Neural progenitor cell (in vitro differentiated cells): ENCODE results near the gene PCNX2. TPM values are rescaled to one million over a fixed set of nuclear protein-coding genes. Genes with fewer than 3 reads are reported as not detected.

Experiments
- DNase-seq: peaks from one replicate; pipeline ENCODE4 v3.0.0-alpha.2; 2016; ENCODE audit warnings: low spot score
- H2AFZ ChIP-seq: fragments of 200-600 bp; sonication (generic); replicated peaks from 2 replicates; pipeline ENCODE4 v1.6.1; 2016; ENCODE audit warnings: antibody characterized with exemption
- H3F3A ChIP-seq: fragments of 200-600 bp; sonication (generic); 2 replicates; pipeline ENCODE4 v1.6.1; 2016; ENCODE audit warnings: antibody characterized with exemption, low read depth
- H3K27ac ChIP-seq: fragments of 200-600 bp; sonication (generic); 2 replicates; pipeline ENCODE4 v1.5.1; 2016; ENCODE audit warnings: mild to moderate bottlenecking
- H3K27me3 ChIP-seq: fragments of 200-600 bp; sonication (generic); 2 replicates; pipeline ENCODE4 v1.6.1; 2016; ENCODE audit warnings: mild to moderate bottlenecking, moderate library complexity
- H3K36me3 ChIP-seq: fragments of 200-600 bp; sonication (generic); 2 replicates; pipeline ENCODE4 v1.5.1; 2016
- H3K4me1 ChIP-seq: fragments of 200-600 bp; sonication (generic); 2 replicates; pipeline ENCODE4 v1.6.1; 2016; ENCODE audit warnings: mixed run types
- H3K4me2 ChIP-seq: fragments of 200-600 bp; sonication (generic); 2 replicates; pipeline ENCODE4 v1.6.1; 2016
- H3K4me3 ChIP-seq: fragments of 200-600 bp; sonication (generic); 2 replicates; pipeline ENCODE4 v1.5.1; 2016
- H3K79me2 ChIP-seq: fragments of 200-600 bp; sonication (generic); 2 replicates; pipeline ENCODE4 v1.6.1; 2016; ENCODE audit warnings: low read depth
- H3K9ac ChIP-seq: fragments of 200-600 bp; sonication (generic); 2 replicates; pipeline ENCODE4 v1.6.1; 2016
- H3K9me3 ChIP-seq: fragments of 200-600 bp; sonication (generic); 2 replicates; pipeline ENCODE4 v1.5.1; 2016; ENCODE audit warnings: low read depth
- H4K20me1 ChIP-seq: fragments of 200-600 bp; sonication (generic); 2 replicates; pipeline ENCODE4 v1.6.1; 2016; ENCODE audit warnings: low read depth
- H3K27ac Mint-ChIP-seq: 3 replicates; pipeline ENCODE4 v1.8.0; 2021; ENCODE audit warnings: mixed read lengths
- H3K27me3 Mint-ChIP-seq: 2 replicates; pipeline ENCODE4 v1.8.0; 2022; ENCODE audit warnings: low read depth, mild to moderate bottlenecking, inconsistent platforms, moderate library complexity, mixed read lengths; ENCODE audit not compliant: insufficient read depth
- H3K36me3 Mint-ChIP-seq: 3 replicates; pipeline ENCODE4 v1.8.0; 2021; ENCODE audit warnings: mixed read lengths
- H3K4me1 Mint-ChIP-seq: 3 replicates; pipeline ENCODE4 v1.8.0; 2021; ENCODE audit warnings: mixed read lengths
- H3K4me3 Mint-ChIP-seq: 3 replicates; pipeline ENCODE4 v1.8.0; 2021; ENCODE audit warnings: mild to moderate bottlenecking, moderate library complexity, mixed read lengths
- H3K9me3 Mint-ChIP-seq: 3 replicates; pipeline ENCODE4 v1.8.0; 2020; ENCODE audit warnings: mixed read lengths
- EZH2 ChIP-seq: fragments of 200-600 bp; sonication (generic); IDR thresholded peaks from 2 replicates; pipeline ENCODE4 v1.6.1; 2017; ENCODE audit warnings: antibody characterized with exemption, mild to moderate bottlenecking, moderate library complexity
- EZH2phosphoT487 ChIP-seq: fragments of 200-600 bp; sonication (generic); IDR thresholded peaks from 2 replicates; pipeline ENCODE4 v1.6.1; 2017; ENCODE audit warnings: antibody characterized with exemption
- total RNA-seq: library from RNA; depleted of rRNA; stranded (reverse); fragments of >200 nt; gene quantifications from 2 replicates; pipeline ENCODE4 v1.2.3, GENCODE V29; 2015; ENCODE audit warnings: low replicate concordance
- TF ChIP-seq, protein P1 (sequence below): fragments of 200-600 bp; sonication (generic); IDR thresholded peaks from 2 replicates; pipeline ENCODE4 v1.5.1; 2017; ENCODE audit warnings: antibody characterized with exemption, mild to moderate bottlenecking

PCNX2 gene
- total RNA-seq, 1 donor from 2014 or later = 30.8 TPM

GRCh38 chr1:232990176-232991128 lies 305.1 kb downstream of the PCNX2 start:
- Histone ChIP-seq H3K9ac (no peak overlapping the region), H2AFZ (no peak overlapping the region), H3K79me2 (no peaks in the 10 kb centered on the region), H3K4me1 (no peaks in the 10 kb centered on the region), H3K27me3 (no peaks in the 10 kb centered on the region), H3F3A (no peaks in the 10 kb centered on the region), H4K20me1 (no peaks in the 10 kb centered on the region), H3K9me3 (no peaks in the 10 kb centered on the region), H3K4me3 (no peak overlapping the region), H3K27ac (no peak overlapping the region), H3K36me3 (no peaks in the 10 kb centered on the region), H3K4me2 (no peak overlapping the region)
- Mint-ChIP-seq H3K27me3 (peaks cover 7% of the 10 kb centered on the region), H3K4me3 (no peak overlapping the region), H3K27ac (no peak overlapping the region), H3K4me1 (peaks cover 7% of the 10 kb centered on the region), H3K9me3 (peaks cover 24% of the 10 kb centered on the region), H3K36me3 (peaks cover 26% of the 10 kb centered on the region)
- no peak for DNase-seq
- TF ChIP-seq EZH2 (no peak), EZH2phosphoT487 (no peak)
- TF ChIP-seq, protein P1, sequence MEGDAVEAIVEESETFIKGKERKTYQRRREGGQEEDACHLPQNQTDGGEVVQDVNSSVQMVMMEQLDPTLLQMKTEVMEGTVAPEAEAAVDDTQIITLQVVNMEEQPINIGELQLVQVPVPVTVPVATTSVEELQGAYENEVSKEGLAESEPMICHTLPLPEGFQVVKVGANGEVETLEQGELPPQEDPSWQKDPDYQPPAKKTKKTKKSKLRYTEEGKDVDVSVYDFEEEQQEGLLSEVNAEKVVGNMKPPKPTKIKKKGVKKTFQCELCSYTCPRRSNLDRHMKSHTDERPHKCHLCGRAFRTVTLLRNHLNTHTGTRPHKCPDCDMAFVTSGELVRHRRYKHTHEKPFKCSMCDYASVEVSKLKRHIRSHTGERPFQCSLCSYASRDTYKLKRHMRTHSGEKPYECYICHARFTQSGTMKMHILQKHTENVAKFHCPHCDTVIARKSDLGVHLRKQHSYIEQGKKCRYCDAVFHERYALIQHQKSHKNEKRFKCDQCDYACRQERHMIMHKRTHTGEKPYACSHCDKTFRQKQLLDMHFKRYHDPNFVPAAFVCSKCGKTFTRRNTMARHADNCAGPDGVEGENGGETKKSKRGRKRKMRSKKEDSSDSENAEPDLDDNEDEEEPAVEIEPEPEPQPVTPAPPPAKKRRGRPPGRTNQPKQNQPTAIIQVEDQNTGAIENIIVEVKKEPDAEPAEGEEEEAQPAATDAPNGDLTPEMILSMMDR = no peak

GRCh38 chr1:232988572-232989040 lies 306.9 kb downstream of the PCNX2 start:
- H3K36me3 Mint-ChIP-seq = peaks cover 22% of the 10 kb centered on the region
- Histone ChIP-seq H2AFZ (no peak overlapping the region), H3K4me1 (no peaks in the 10 kb centered on the region)

GRCh38 chr1:232987774-232988140 lies 307.8 kb downstream of the PCNX2 start:
- H3K9me3 ChIP-seq = no peaks in the 10 kb centered on the region
- H2AFZ ChIP-seq = no peak overlapping the region
- H3K4me3 Mint-ChIP-seq = no peak overlapping the region
- H3K4me3 ChIP-seq = no peak overlapping the region
- H3K27ac Mint-ChIP-seq = no peak overlapping the region
- no peaks in the 10 kb centered on the region for H3F3A ChIP-seq
- no peaks in the 10 kb centered on the region for H3K79me2 ChIP-seq
- H3K9me3 Mint-ChIP-seq = peaks cover 8% of the 10 kb centered on the region
- H3K4me1 Mint-ChIP-seq = peaks cover 9% of the 10 kb centered on the region
- no peaks in the 10 kb centered on the region for H3K36me3 ChIP-seq
- no peak for DNase-seq
- H3K4me1 ChIP-seq = no peaks in the 10 kb centered on the region
- H3K27ac ChIP-seq = no peak overlapping the region
- no peak overlapping the region for H3K9ac ChIP-seq
- peaks cover 7% of the 10 kb centered on the region for H3K27me3 Mint-ChIP-seq
- H3K4me2 ChIP-seq = no peak overlapping the region
- no peaks in the 10 kb centered on the region for H3K27me3 ChIP-seq
- peaks cover 15% of the 10 kb centered on the region for H3K36me3 Mint-ChIP-seq
- TF ChIP-seq EZH2 (no peak), EZH2phosphoT487 (no peak)
- TF ChIP-seq, protein P1 = no peak
- no peaks in the 10 kb centered on the region for H4K20me1 ChIP-seq

More at GRCh38 chr1:232988572-232989040, 306.9 kb downstream of the PCNX2 start:
- DNase-seq = no peak
- Histone ChIP-seq H3K79me2 (no peaks in the 10 kb centered on the region), H3K4me2 (no peak overlapping the region), H4K20me1 (no peaks in the 10 kb centered on the region), H3K27me3 (no peaks in the 10 kb centered on the region), H3K9ac (no peak overlapping the region), H3K27ac (no peak overlapping the region), H3F3A (no peaks in the 10 kb centered on the region), H3K4me3 (no peak overlapping the region), H3K36me3 (no peaks in the 10 kb centered on the region), H3K9me3 (no peaks in the 10 kb centered on the region)
- no peak for TF ChIP-seq EZH2phosphoT487
- TF ChIP-seq EZH2 = no peak
- TF ChIP-seq, protein P1 = no peak
- peaks cover 7% of the 10 kb centered on the region for H3K27me3 Mint-ChIP-seq
- H3K4me3 Mint-ChIP-seq = no peak overlapping the region
- H3K27ac Mint-ChIP-seq = no peak overlapping the region
- peaks cover 15% of the 10 kb centered on the region for H3K9me3 Mint-ChIP-seq
- H3K4me1 Mint-ChIP-seq = peaks cover 9% of the 10 kb centered on the region
